Common myeloid progenitor, CD34-positive (primary cell): Measurements from ENCODE around the gene KRTAP12-3.
"Not testable (repeated sequence)": the region's sequence is repeated elsewhere in the genome, so short reads cannot be mapped to it uniquely, and the experiment has no call there.

Source experiments
- CTCF ChIA-PET: fragments of 350-600 bp; sonication (Branson Sonifier 250); formaldehyde crosslinking; loops from one replicate; lab custom pipeline; 2021; ENCODE audit warnings: antibody characterized with exemption; lab: Charles Lee
- POLR2A ChIA-PET: fragments of 350-600 bp; sonication (Branson Sonifier 250); formaldehyde crosslinking; loops from one replicate; lab custom pipeline; 2021; ENCODE audit warnings: antibody characterized with exemption; lab: Charles Lee
- DNase-seq, 3 donors: peaks; one replicate each; pipeline versions ENCODE4 v3.0.0 to v3.0.0-alpha.2; 2013
- H3K27ac ChIP-seq, 2 experiments: 1 replicate in 1 of 2; 2 replicates in 1 of 2; pipeline ENCODE4 v1.7.0; 2013; ENCODE audit warnings: inconsistent platforms in 2 of 2, low read length in 2 of 2, mild to moderate bottlenecking in 2 of 2, low read depth in 1 of 2, moderate library complexity in 1 of 2; ENCODE audit not compliant: severe bottlenecking in 2 of 2, insufficient read depth in 1 of 2, poor library complexity in 1 of 2
- H3K27me3 ChIP-seq, 5 experiments: replicated peaks in 2 of 5; 1 replicate in 3 of 5; 2 replicates in 2 of 5; pipeline versions ENCODE4 v1.6.1 to v1.7.0; 2013; ENCODE audit warnings: low read length in 4 of 5, mild to moderate bottlenecking in 2 of 5, moderate library complexity in 2 of 5, inconsistent platforms in 1 of 5; ENCODE audit not compliant: insufficient read depth in 5 of 5, control insufficient read depth in 4 of 5
- H3K36me3 ChIP-seq, 4 experiments: 1 replicate in 2 of 4; 2 replicates in 2 of 4; pipeline versions ENCODE4 v1.6.1 to v1.7.0; 2013; ENCODE audit warnings: low read length in 3 of 4, control low read depth in 1 of 4, mild to moderate bottlenecking in 1 of 4; ENCODE audit not compliant: control insufficient read depth in 4 of 4, insufficient read depth in 4 of 4
- H3K4me1 ChIP-seq, 4 experiments: 1 replicate in 3 of 4; 2 replicates in 1 of 4; pipeline versions ENCODE4 v1.6.1 to v1.7.1; 2013; ENCODE audit warnings: low read length in 3 of 4, mild to moderate bottlenecking in 3 of 4, control low read depth in 1 of 4, inconsistent platforms in 1 of 4, moderate library complexity in 1 of 4; ENCODE audit not compliant: control insufficient read depth in 4 of 4, insufficient read depth in 4 of 4; ENCODE audit errors: control extremely low read depth in 1 of 4
- H3K4me3 ChIP-seq, 7 experiments: 1 replicate in 4 of 7; 2 replicates in 3 of 7; pipeline versions ENCODE4 v1.5.1 to v1.7.0; 2013; ENCODE audit warnings: mild to moderate bottlenecking in 7 of 7, low read length in 6 of 7, moderate library complexity in 6 of 7, inconsistent platforms in 2 of 7, low read depth in 2 of 7, control low read depth in 1 of 7; ENCODE audit not compliant: insufficient read depth in 4 of 7, control insufficient read depth in 1 of 7; ENCODE audit errors: extremely low read depth in 1 of 7
- H3K9me3 ChIP-seq, 5 experiments: 1 replicate in 4 of 5; 2 replicates in 1 of 5; pipeline versions ENCODE4 v1.6.1 to v1.7.1; 2013; ENCODE audit warnings: low read length in 4 of 5, mild to moderate bottlenecking in 2 of 5, inconsistent platforms in 1 of 5, low read depth in 1 of 5, moderate library complexity in 1 of 5; ENCODE audit not compliant: control insufficient read depth in 4 of 5, insufficient read depth in 2 of 5; ENCODE audit errors: control extremely low read depth in 1 of 5
- WGBS: methylation state at CpG from one replicate; pipeline ENCODE4 v1.1.5; 2013; ENCODE audit not compliant: insufficient coverage; 5-methylcytosine and 5-hydroxymethylcytosine counted together

Gene KRTAP12-3

DNA sequence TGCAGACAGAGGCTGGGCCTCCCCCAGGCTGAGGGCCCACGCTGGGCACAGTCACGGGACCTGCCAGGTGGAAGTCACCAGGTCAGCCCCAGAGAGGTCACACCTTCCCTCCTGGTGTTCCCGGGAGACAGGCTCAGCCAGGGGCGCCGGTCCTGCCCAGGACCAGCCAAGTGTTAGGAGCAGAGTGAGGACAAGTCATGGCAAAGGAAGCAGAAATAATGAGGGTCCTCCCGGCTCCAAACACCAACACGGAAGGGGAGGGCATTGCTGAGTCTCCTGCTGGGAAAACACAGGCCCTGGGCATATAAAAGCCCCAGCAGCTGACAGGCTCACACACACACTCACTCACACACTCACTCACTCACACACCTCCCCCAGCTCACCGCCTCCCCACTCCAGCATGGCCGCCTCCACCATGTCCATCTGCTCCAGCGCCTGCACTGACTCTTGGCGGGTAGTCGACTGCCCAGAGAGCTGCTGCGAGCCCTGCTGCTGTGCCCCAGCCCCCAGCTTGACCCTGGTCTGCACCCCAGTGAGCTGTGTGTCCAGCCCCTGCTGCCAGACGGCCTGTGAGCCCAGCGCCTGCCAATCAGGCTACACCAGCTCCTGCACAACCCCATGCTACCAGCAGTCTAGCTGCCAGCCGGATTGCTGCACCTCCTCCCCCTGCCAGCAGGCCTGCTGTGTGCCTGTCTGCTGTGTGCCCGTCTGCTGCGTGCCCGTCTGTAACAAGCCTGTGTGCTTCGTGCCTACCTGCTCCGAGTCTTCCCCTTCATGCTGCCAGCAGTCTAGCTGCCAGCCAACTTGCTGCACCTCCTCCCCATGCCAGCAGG lies 20.5 kb upstream of the KRTAP12-3 start, which contains the start of gene KRTAP10-10:
TSS of gene KRTAP10-10 (plus strand) at position 339 of the 833 bp plus-strand sequence. CDS start at position 401, 62 bp downstream.
- 76% methylated on average over 10 of the region's 21 CpGs for WGBS
- H3K9me3 ChIP-seq, result peaks cover 1 to 19% (median 11%) of the 10 kb centered on the region in 5 experiments
- ChIA-PET POLR2A (no interaction called here), CTCF (no interaction called here)
- DNase-seq, result no peak
- no peak within 1 kb of the TSS for H3K4me3 ChIP-seq
- H3K4me1 ChIP-seq, result no peaks in the 10 kb centered on the region
- no peak within 1 kb of the TSS for H3K27ac ChIP-seq
- H3K27me3 ChIP-seq, result peaks cover 0 to 6% (median 2%) of the 10 kb centered on the region in 5 experiments
- H3K36me3 ChIP-seq, result no peaks in the 10 kb centered on the region

- DNase-seq, H3K4me3 ChIP-seq, CTCF ChIA-PET, H3K36me3 ChIP-seq, H3K4me1 ChIP-seq, H3K27ac ChIP-seq, H3K27me3 ChIP-seq: not testable (repeated sequence)
- peaks cover 1 to 16% (median 9%) of the 10 kb centered on the region in 5 experiments for H3K9me3 ChIP-seq
- POLR2A ChIA-PET, result interaction anchor here (0.5 kb wide), 1 partner anchor 222 kb away, joined by 4 read pairs; no protein-coding TSS in a partner anchor
- 93% methylated on average over 3 of the region's 12 CpGs for WGBS
These were observed 19.8 kb upstream of the KRTAP12-3 start for GRCh38 chr21:44637851-44638348.

GRCh38 chr21:44638506-44639330 lies 19.0 kb upstream of the KRTAP12-3 start:
- H3K4me3 ChIP-seq, H3K4me1 ChIP-seq, CTCF ChIA-PET, H3K27ac ChIP-seq, H3K27me3 ChIP-seq, H3K36me3 ChIP-seq, POLR2A ChIA-PET, DNase-seq: not testable (repeated sequence)
- 96% methylated on average over 12 of the region's 21 CpGs for WGBS
- peaks cover 1 to 18% (median 13%) of the 10 kb centered on the region in 5 experiments for H3K9me3 ChIP-seq

- no peaks in the 10 kb centered on the region for H3K36me3 ChIP-seq
- H3K27ac ChIP-seq, result no peak overlapping the region
- H3K27me3 ChIP-seq, result peaks cover 0 to 6% (median 2%) of the 10 kb centered on the region in 5 experiments
- DNase-seq, result no peak
- ChIA-PET CTCF (no interaction called here), POLR2A (no interaction called here)
- H3K4me1 ChIP-seq, result no peaks in the 10 kb centered on the region
- peaks cover 3 to 23% (median 16%) of the 10 kb centered on the region in 5 experiments for H3K9me3 ChIP-seq
- 96% methylated on average over 12 of the region's 12 CpGs for WGBS
- H3K4me3 ChIP-seq, result no peak overlapping the region
These were observed 18.4 kb upstream of the KRTAP12-3 start for GRCh38 chr21:44639331-44639655.

DNA sequence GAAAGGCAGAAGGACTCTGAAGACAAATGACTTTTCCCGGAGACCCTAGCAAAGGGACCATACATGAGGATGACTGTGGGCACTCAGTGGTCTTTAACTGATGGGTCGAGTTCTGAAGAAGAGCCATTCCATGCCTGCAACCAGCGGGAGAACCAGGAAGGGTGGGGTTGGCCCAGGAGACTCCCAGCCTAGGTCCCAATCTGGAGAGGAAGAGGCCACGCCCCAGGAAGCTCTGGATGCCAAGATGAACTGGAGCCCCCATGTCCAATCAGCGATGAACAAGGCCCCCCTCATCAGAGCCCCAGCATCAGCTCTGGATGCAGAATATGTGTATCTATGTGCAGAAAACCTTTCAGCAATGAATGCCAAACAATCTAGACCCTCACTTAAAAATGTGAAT lies 17.0 kb upstream of the KRTAP12-3 start:
- POLR2A ChIA-PET, result no interaction called here
- no peak overlapping the region for H3K4me3 ChIP-seq
- H3K27ac ChIP-seq, result no peak overlapping the region
- H3K4me1 ChIP-seq, result no peaks in the 10 kb centered on the region
- H3K9me3 ChIP-seq, result peaks cover 6 to 29% (median 16%) of the 10 kb centered on the region in 5 experiments
- peaks cover 0 to 5% (median 2%) of the 10 kb centered on the region in 5 experiments for H3K27me3 ChIP-seq
- 95% methylated on average over 4 of the region's 5 CpGs for WGBS
- CTCF ChIA-PET, result no interaction called here
- no peaks in the 10 kb centered on the region for H3K36me3 ChIP-seq
- no peak for DNase-seq

- H3K4me1 ChIP-seq, result no peaks in the 10 kb centered on the region
- H3K36me3 ChIP-seq, result no peaks in the 10 kb centered on the region
- H3K9me3 ChIP-seq, result peaks cover 6 to 29% (median 16%) of the 10 kb centered on the region in 5 experiments
- WGBS, result 87% methylated on average over 12 of the region's 14 CpGs
- CTCF ChIA-PET, result no interaction called here
- H3K4me3 ChIP-seq, result no peak overlapping the region
- POLR2A ChIA-PET, result no interaction called here
- H3K27ac ChIP-seq, result no peak overlapping the region
- H3K27me3 ChIP-seq, result peaks cover 0 to 18% (median 2%) of the 10 kb centered on the region in 5 experiments
- no peak for DNase-seq
These were observed 13.9 kb upstream of the KRTAP12-3 start for GRCh38 chr21:44643741-44644310.
